ENCODE measurements around the gene SLC48A1. TPM values are rescaled to one million over a fixed set of nuclear protein-coding genes. Genes with fewer than 3 reads are reported as not detected.

SLC48A1 gene
- polyA plus RNA-seq, 3 donors, result 41.9 to 51.3 (median 47.4) TPM

- no peak for DNase-seq (ENCODE audit: extremely low read depth in 1 of 11, low read depth in 9 of 11, low spot score in 4 of 11)
These were observed 20.5 kb upstream of the SLC48A1 start for GRCh38 chr12:47752552-47752951.

GRCh38 chr12:47753021-47754001 lies 19.7 kb upstream of the SLC48A1 start:
- DNase-seq (ENCODE audit: extremely low read depth in 1 of 11, low read depth in 9 of 11, low spot score in 4 of 11), result no peak

GRCh38 chr12:47754126-47754525 lies 18.9 kb upstream of the SLC48A1 start:
- no peak for DNase-seq (ENCODE audit: extremely low read depth in 1 of 11, low read depth in 9 of 11, low spot score in 4 of 11)

GRCh38 chr12:47754881-47755280 lies 18.2 kb upstream of the SLC48A1 start:
- DNase-seq (ENCODE audit: extremely low read depth in 1 of 11, low read depth in 9 of 11, low spot score in 4 of 11), result no peak

- DNase-seq (ENCODE audit: extremely low read depth in 1 of 11, low read depth in 9 of 11, low spot score in 4 of 11), result no peak
These were observed 17.1 kb upstream of the SLC48A1 start for GRCh38 chr12:47755655-47756562.

GRCh38 chr12:47757364-47757839 lies 15.6 kb upstream of the SLC48A1 start:
- no peak for DNase-seq (ENCODE audit: extremely low read depth in 1 of 11, low read depth in 9 of 11, low spot score in 4 of 11)

- DNase-seq (ENCODE audit: extremely low read depth in 1 of 11, low read depth in 9 of 11, low spot score in 4 of 11), result no peak
These were observed 15.0 kb upstream of the SLC48A1 start for GRCh38 chr12:47757840-47758583.

GRCh38 chr12:47758584-47758833 lies 14.5 kb upstream of the SLC48A1 start:
- DNase-seq (ENCODE audit: extremely low read depth in 1 of 11, low read depth in 9 of 11, low spot score in 4 of 11), result no peak

- peak in 3 of 11 donors; percentile 68 to 74 (median 73) for DNase-seq (ENCODE audit: extremely low read depth in 1 of 11, low read depth in 9 of 11, low spot score in 4 of 11)
These were observed 14.0 kb upstream of the SLC48A1 start, which contains the start of gene RAPGEF3 for GRCh38 chr12:47758834-47759690. Gene RAPGEF3, minus strand, starts transcription at chr12:47758880. Its CDS starts 324 bp downstream, at chr12:47758556.

GRCh38 chr12:47762850-47763465 lies 10.1 kb upstream of the SLC48A1 start:
- DNase-seq (ENCODE audit: extremely low read depth in 1 of 11, low read depth in 9 of 11, low spot score in 4 of 11), result no peak

GRCh38 chr12:47763481-47764346 lies 9.3 kb upstream of the SLC48A1 start:
- peak in 1 of 11 donors; percentile 71 for DNase-seq (ENCODE audit: extremely low read depth in 1 of 11, low read depth in 9 of 11, low spot score in 4 of 11)

- no peak for DNase-seq (ENCODE audit: extremely low read depth in 1 of 11, low read depth in 9 of 11, low spot score in 4 of 11)
These were observed 6.4 kb upstream of the SLC48A1 start for GRCh38 chr12:47766502-47767215.

GRCh38 chr12:47767216-47767724 lies 5.8 kb upstream of the SLC48A1 start:
- DNase-seq (ENCODE audit: extremely low read depth in 1 of 11, low read depth in 9 of 11, low spot score in 4 of 11), result no peak

- DNase-seq (ENCODE audit: extremely low read depth in 1 of 11, low read depth in 9 of 11, low spot score in 4 of 11), result peak in 1 of 11 donors; percentile 53
These were observed 4.7 kb upstream of the SLC48A1 start for GRCh38 chr12:47768323-47768811.

- no peak for DNase-seq (ENCODE audit: extremely low read depth in 1 of 11, low read depth in 9 of 11, low spot score in 4 of 11)
These were observed 3.6 kb upstream of the SLC48A1 start for GRCh38 chr12:47769234-47770085.
